OCI-LY7 (cell line): ENCODE measurements around the gene BCHE.

Experiments used
- CTCF ChIP-seq: fragments of 200-600 bp; sonication (generic); conservative IDR thresholded peaks from 2 replicates; pipeline ENCODE4 v1.5.1; 2014; ENCODE audit warnings: mild to moderate bottlenecking, antibody characterized with exemption, low read length, moderate library complexity, mixed read lengths
- EZH2phosphoT487 ChIP-seq: fragments of 200-600 bp; sonication (generic); IDR thresholded peaks from 2 replicates; pipeline ENCODE4 v1.6.1; 2018; ENCODE audit warnings: low read depth, borderline replicate concordance, mild to moderate bottlenecking, mixed run types, antibody characterized with exemption, low read length, moderate library complexity, mixed read lengths

- TF ChIP-seq CTCF (no peak), EZH2phosphoT487 (no peak)
Measured at GRCh38 chr3:165797551-165797950, 39.7 kb downstream of the BCHE start.
